NT2/D1 (cell line): ENCODE results near the gene NFATC4.

ENCODE experiments used
- SUZ12 ChIP-seq: IDR thresholded peaks from 2 replicates; pipeline ENCODE4 v1.6.1; 2011; ENCODE audit not compliant: insufficient read length, insufficient read depth; ENCODE audit errors: extremely low read depth
- YY1 ChIP-seq: IDR thresholded peaks from 2 replicates; pipeline ENCODE4 v1.6.1; 2011; ENCODE audit not compliant: insufficient read length, insufficient read depth
- ZNF274 ChIP-seq: IDR thresholded peaks from 2 replicates; pipeline ENCODE4 v1.6.1; 2011; ENCODE audit warnings: mild to moderate bottlenecking, low read depth, low read length

- TF ChIP-seq YY1 (no peak), ZNF274 (no peak), SUZ12 (no peak)
Observed at GRCh38 chr14:24337144-24337823, 30.7 kb upstream of the NFATC4 start.
